ENCODE measurements around the gene MAPKAP1.

The MAPKAP1 gene

GRCh38 chr9:125660557-125660956 lies 46.5 kb downstream of the MAPKAP1 start:
- Histone ChIP-seq H3K27ac (replicated peaks) (no peak overlapping the region), H3K27me3 (ENCODE audit: insufficient read depth, poor library complexity, severe bottlenecking) (no peaks in the 10 kb centered on the region), H3K4me3 (replicated peaks; ENCODE audit: insufficient read depth, low read length) (no peak overlapping the region)
- DNase-seq (ENCODE audit: low read depth in 1 of 2, low spot score in 1 of 2) = no peak
- TF ChIP-seq POLR2AphosphoS5 (IDR thresholded peaks at IDR 0.05; ENCODE audit: low read depth) (no peak), SPI1 (IDR thresholded peaks at IDR 0.05; ENCODE audit: borderline replicate concordance, low read depth) (no peak), GABPA (IDR thresholded peaks at IDR 0.05; ENCODE audit: low read depth) (no peak)
- TF ChIP-seq, protein P1, sequence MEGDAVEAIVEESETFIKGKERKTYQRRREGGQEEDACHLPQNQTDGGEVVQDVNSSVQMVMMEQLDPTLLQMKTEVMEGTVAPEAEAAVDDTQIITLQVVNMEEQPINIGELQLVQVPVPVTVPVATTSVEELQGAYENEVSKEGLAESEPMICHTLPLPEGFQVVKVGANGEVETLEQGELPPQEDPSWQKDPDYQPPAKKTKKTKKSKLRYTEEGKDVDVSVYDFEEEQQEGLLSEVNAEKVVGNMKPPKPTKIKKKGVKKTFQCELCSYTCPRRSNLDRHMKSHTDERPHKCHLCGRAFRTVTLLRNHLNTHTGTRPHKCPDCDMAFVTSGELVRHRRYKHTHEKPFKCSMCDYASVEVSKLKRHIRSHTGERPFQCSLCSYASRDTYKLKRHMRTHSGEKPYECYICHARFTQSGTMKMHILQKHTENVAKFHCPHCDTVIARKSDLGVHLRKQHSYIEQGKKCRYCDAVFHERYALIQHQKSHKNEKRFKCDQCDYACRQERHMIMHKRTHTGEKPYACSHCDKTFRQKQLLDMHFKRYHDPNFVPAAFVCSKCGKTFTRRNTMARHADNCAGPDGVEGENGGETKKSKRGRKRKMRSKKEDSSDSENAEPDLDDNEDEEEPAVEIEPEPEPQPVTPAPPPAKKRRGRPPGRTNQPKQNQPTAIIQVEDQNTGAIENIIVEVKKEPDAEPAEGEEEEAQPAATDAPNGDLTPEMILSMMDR (IDR thresholded peaks at IDR 0.05; ENCODE audit: insufficient read depth, low read length) = no peak
- TF ChIP-seq, protein P2, sequence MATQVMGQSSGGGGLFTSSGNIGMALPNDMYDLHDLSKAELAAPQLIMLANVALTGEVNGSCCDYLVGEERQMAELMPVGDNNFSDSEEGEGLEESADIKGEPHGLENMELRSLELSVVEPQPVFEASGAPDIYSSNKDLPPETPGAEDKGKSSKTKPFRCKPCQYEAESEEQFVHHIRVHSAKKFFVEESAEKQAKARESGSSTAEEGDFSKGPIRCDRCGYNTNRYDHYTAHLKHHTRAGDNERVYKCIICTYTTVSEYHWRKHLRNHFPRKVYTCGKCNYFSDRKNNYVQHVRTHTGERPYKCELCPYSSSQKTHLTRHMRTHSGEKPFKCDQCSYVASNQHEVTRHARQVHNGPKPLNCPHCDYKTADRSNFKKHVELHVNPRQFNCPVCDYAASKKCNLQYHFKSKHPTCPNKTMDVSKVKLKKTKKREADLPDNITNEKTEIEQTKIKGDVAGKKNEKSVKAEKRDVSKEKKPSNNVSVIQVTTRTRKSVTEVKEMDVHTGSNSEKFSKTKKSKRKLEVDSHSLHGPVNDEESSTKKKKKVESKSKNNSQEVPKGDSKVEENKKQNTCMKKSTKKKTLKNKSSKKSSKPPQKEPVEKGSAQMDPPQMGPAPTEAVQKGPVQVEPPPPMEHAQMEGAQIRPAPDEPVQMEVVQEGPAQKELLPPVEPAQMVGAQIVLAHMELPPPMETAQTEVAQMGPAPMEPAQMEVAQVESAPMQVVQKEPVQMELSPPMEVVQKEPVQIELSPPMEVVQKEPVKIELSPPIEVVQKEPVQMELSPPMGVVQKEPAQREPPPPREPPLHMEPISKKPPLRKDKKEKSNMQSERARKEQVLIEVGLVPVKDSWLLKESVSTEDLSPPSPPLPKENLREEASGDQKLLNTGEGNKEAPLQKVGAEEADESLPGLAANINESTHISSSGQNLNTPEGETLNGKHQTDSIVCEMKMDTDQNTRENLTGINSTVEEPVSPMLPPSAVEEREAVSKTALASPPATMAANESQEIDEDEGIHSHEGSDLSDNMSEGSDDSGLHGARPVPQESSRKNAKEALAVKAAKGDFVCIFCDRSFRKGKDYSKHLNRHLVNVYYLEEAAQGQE (IDR thresholded peaks at IDR 0.05; ENCODE audit: insufficient replicate concordance, low read depth) = no peak

DNA sequence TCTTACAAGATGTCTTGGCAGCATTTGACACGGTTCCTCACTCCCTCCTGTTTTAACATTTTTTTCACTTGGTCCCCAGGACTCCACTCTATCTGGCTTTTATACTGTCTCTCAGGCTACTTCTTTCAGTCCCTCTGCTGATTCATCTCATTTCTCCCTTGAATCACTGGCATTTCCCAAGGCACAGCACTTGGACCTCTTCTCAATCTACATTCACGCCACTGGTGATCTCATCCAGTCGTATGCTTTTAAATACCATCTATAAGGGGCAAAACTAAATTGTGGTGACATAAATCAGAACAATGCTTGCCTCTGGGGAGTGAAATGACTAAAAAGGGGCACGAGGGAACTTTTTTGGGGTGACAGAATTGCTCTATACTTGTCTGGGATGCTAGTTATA lies 47.1 kb downstream of the MAPKAP1 start:
- Histone ChIP-seq H3K4me3 (replicated peaks; ENCODE audit: insufficient read depth, low read length) (no peak overlapping the region), H3K27ac (replicated peaks) (no peak overlapping the region), H3K27me3 (ENCODE audit: insufficient read depth, poor library complexity, severe bottlenecking) (no peaks in the 10 kb centered on the region)
- DNase-seq (ENCODE audit: low read depth in 1 of 2, low spot score in 1 of 2) = no peak
- TF ChIP-seq SPI1 (IDR thresholded peaks at IDR 0.05; ENCODE audit: borderline replicate concordance, low read depth) = no peak
- TF ChIP-seq, protein P2 (IDR thresholded peaks at IDR 0.05; ENCODE audit: insufficient replicate concordance, low read depth) = no peak
- TF ChIP-seq GABPA (IDR thresholded peaks at IDR 0.05; ENCODE audit: low read depth) = no peak
- TF ChIP-seq POLR2AphosphoS5 (IDR thresholded peaks at IDR 0.05; ENCODE audit: low read depth) = no peak
- TF ChIP-seq, protein P1 (IDR thresholded peaks at IDR 0.05; ENCODE audit: insufficient read depth, low read length) = no peak

GRCh38 chr9:125659201-125659840 lies 47.7 kb downstream of the MAPKAP1 start:
- H3K27ac ChIP-seq (replicated peaks) = no peak overlapping the region
- TF ChIP-seq SPI1 (IDR thresholded peaks at IDR 0.05; ENCODE audit: borderline replicate concordance, low read depth) (no peak), POLR2AphosphoS5 (IDR thresholded peaks at IDR 0.05; ENCODE audit: low read depth) (no peak), GABPA (IDR thresholded peaks at IDR 0.05; ENCODE audit: low read depth) (no peak)
- TF ChIP-seq, protein P1 (IDR thresholded peaks at IDR 0.05; ENCODE audit: insufficient read depth, low read length) = no peak
- TF ChIP-seq, protein P2 (IDR thresholded peaks at IDR 0.05; ENCODE audit: insufficient replicate concordance, low read depth) = no peak
- no peaks in the 10 kb centered on the region for H3K27me3 ChIP-seq (ENCODE audit: insufficient read depth, poor library complexity, severe bottlenecking)
- no peak for DNase-seq (ENCODE audit: low read depth in 1 of 2, low spot score in 1 of 2)
- no peak overlapping the region for H3K4me3 ChIP-seq (replicated peaks; ENCODE audit: insufficient read depth, low read length)

All from HL-60 (cell line).